ENCODE results near the gene TCEA3.

DNA sequence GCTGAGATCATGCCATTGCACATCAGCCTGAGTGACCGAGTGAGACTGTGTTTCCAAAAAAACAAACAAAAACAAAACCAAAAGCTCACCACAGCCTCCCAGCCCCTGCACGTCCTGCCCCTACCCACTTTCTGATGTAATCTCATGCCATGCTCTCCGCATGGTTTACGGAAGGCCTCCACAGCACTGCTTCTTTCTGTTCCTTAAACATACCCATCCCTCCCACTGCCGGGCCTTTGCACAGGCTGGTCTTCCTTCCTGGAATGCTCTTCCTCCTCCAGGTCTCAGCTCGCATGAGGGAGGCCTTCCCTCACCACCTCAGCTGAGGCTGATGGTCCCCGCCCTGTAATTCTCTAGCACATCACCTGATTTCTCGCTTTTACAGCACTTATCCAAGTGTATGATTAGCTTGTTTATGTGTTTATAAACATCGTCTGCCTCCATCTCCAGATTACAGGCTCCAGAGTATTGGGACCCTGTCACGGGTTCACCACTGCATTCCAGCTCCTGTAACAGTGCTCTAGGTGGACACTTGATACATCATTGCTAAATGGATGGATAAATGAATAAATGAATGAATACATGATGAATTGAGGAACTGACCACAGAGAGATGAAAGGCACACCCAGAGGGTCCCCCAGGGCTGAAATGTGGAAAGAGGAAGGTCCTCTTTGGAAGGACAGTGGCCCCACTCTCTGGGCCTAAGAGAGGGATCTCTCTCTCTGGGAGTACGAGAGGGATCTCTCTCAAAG, 22.1 kb downstream of the TCEA3 start:
- no peak for TF ChIP-seq POLR2A (IDR thresholded peaks at IDR 0.05)
- TF ChIP-seq, protein P1, sequence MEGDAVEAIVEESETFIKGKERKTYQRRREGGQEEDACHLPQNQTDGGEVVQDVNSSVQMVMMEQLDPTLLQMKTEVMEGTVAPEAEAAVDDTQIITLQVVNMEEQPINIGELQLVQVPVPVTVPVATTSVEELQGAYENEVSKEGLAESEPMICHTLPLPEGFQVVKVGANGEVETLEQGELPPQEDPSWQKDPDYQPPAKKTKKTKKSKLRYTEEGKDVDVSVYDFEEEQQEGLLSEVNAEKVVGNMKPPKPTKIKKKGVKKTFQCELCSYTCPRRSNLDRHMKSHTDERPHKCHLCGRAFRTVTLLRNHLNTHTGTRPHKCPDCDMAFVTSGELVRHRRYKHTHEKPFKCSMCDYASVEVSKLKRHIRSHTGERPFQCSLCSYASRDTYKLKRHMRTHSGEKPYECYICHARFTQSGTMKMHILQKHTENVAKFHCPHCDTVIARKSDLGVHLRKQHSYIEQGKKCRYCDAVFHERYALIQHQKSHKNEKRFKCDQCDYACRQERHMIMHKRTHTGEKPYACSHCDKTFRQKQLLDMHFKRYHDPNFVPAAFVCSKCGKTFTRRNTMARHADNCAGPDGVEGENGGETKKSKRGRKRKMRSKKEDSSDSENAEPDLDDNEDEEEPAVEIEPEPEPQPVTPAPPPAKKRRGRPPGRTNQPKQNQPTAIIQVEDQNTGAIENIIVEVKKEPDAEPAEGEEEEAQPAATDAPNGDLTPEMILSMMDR (IDR thresholded peaks at IDR 0.05) = no peak

Measured in sigmoid colon (tissue), 3 donors.